K562 (cell line): ENCODE results near the gene LRP3. TPM values are rescaled to one million over a fixed set of nuclear protein-coding genes. Genes with fewer than 3 reads are reported as not detected.

Experiments
- ATAC-seq: fragments of 200-7000 bp; cut with Tn5 transposase; 3 replicates; pipeline ENCODE4 v1.9.1; 2020; ENCODE audit warnings: moderate library complexity
- BruUV-seq: library from RNA; stranded (reverse); fragments of 400-500 nt; replicated peaks from 2 replicates; lab custom pipeline; 2021; lab: Mats Ljungman, UMichigan
- CTCF ChIA-PET: fragments of 300-600 bp; formaldehyde crosslinking; extraction: SDS; loops from one replicate; lab custom pipeline; 2021; ENCODE audit warnings: low intra/inter-chr PET ratio; lab: Yijun Ruan, JAX
- POLR2A ChIA-PET: fragments of 300-600, 350-650 bp; sonication (Branson Sonifier 250); formaldehyde crosslinking; extraction: SDS; loops from one replicate; lab custom pipeline; 2021; ENCODE audit warnings: antibody characterized with exemption, inconsistent platforms; lab: Yijun Ruan, JAX
- DNase-seq, 4 experiments: peaks; one replicate each; pipeline versions ENCODE4 v3.0.0 to v3.0.0-alpha.2; 2011 to 2018; ENCODE audit warnings: low spot score in 3 of 4, mixed read lengths in 3 of 4; ENCODE audit errors: extremely low read depth in 1 of 4
- FAIRE-seq: peaks from 2 replicates; lab custom pipeline; 2011; peaks lifted over from hg19 to GRCh38; lab: Jason Lieb, UNC
- H2AFZ ChIP-seq: 2 replicates; pipeline ENCODE4 v1.6.0; 2011; ENCODE audit warnings: low read depth, low read length, control low read depth, inconsistent platforms
- H3K27ac ChIP-seq: fragments of 200-600 bp; 3 replicates; pipeline ENCODE4 v1.8.0; 2011; ENCODE audit warnings: low read depth, mild to moderate bottlenecking, control low read depth, inconsistent platforms, low read length, moderate library complexity, mixed read lengths; ENCODE audit errors: extremely low read depth
- H3K27me3 ChIP-seq, 2 experiments: fragments of 300-600 bp in 1 of 2; 2 replicates in 1 of 2; 3 replicates in 1 of 2; pipeline versions ENCODE4 v1.6.0 to v1.8.0; 2011; ENCODE audit warnings: inconsistent platforms in 2 of 2, low read length in 2 of 2, mild to moderate bottlenecking in 1 of 2, mixed read lengths in 1 of 2, moderate library complexity in 1 of 2; ENCODE audit not compliant: control insufficient read depth in 2 of 2, insufficient read depth in 2 of 2
- H3K36me3 ChIP-seq: fragments of 300-600 bp; 3 replicates; pipeline ENCODE4 v1.8.0; 2011; ENCODE audit warnings: mild to moderate bottlenecking, low read length, inconsistent platforms; ENCODE audit not compliant: control insufficient read depth, insufficient read depth
- H3K4me1 ChIP-seq, 2 experiments: fragments of 200-600 bp in 1 of 2; replicated peaks in 1 of 2; 2 replicates in 1 of 2; 3 replicates in 1 of 2; pipeline versions ENCODE4 v1.5.1 to v1.8.0; 2011; ENCODE audit warnings: inconsistent platforms in 2 of 2, low read length in 2 of 2, mild to moderate bottlenecking in 1 of 2, mixed read lengths in 1 of 2, moderate library complexity in 1 of 2; ENCODE audit not compliant: control insufficient read depth in 2 of 2, insufficient read depth in 2 of 2
- H3K4me2 ChIP-seq: 2 replicates; pipeline ENCODE4 v1.6.1; 2011; ENCODE audit warnings: low read length, control low read depth, inconsistent platforms, mixed read lengths; ENCODE audit not compliant: insufficient read depth
- H3K4me3 ChIP-seq: fragments of 200-600 bp; sonication (generic), shearing (Covaris generic); 2 replicates; pipeline ENCODE4 v1.5.1; 2016; ENCODE audit warnings: control low read depth, inconsistent platforms
- H3K79me2 ChIP-seq: fragments of 200-600 bp; 3 replicates; pipeline ENCODE4 v1.8.0; 2011; ENCODE audit warnings: low read length, inconsistent platforms; ENCODE audit not compliant: control insufficient read depth, insufficient read depth
- H3K9ac ChIP-seq, 2 experiments: 2 replicates each; pipeline versions ENCODE4 v1.6.0 to v1.6.1; 2011; ENCODE audit warnings: low read depth in 2 of 2, low read length in 2 of 2, control low read depth in 1 of 2, inconsistent platforms in 1 of 2, mild to moderate bottlenecking in 1 of 2, mixed read lengths in 1 of 2; ENCODE audit not compliant: insufficient read depth in 1 of 2
- H3K9me1 ChIP-seq: one replicate; pipeline ENCODE4 v1.6.0; 2011; ENCODE audit warnings: inconsistent platforms, mild to moderate bottlenecking, low read length, moderate library complexity; ENCODE audit not compliant: control insufficient read depth, insufficient read depth
- H3K9me3 ChIP-seq: replicated peaks from 2 replicates; pipeline ENCODE4 v1.5.1; 2011; ENCODE audit warnings: low read depth, low read length, inconsistent platforms; ENCODE audit not compliant: control insufficient read depth, insufficient read depth
- H4K20me1 ChIP-seq: replicated peaks from 2 replicates; pipeline ENCODE4 v1.6.1; 2011; ENCODE audit warnings: low read length, inconsistent platforms, mixed read lengths; ENCODE audit not compliant: control insufficient read depth, insufficient read depth
- BACH1 ChIP-seq: fragments of 200-800 bp; sonication (Bioruptor generic); IDR thresholded peaks from 2 replicates; pipeline ENCODE4 v1.6.1; 2016; ENCODE audit warnings: missing genetic modification characterization, missing compliant biosample characterization
- CHCHD3 ChIP-seq: fragments of 250-450 bp; sonication (Bioruptor Pico); IDR thresholded peaks from 2 replicates; pipeline ENCODE4 v2.1.2; 2022; ENCODE audit warnings: mild to moderate bottlenecking
- CHD2 ChIP-seq: IDR thresholded peaks from 2 replicates; pipeline ENCODE4 v1.6.1; 2011; ENCODE audit warnings: low read depth, low read length
- DIDO1 ChIP-seq: fragments of 450-650 bp; IDR thresholded peaks from 2 replicates; pipeline ENCODE4 v1.6.1; 2016; ENCODE audit warnings: low read depth, missing biosample characterization, missing genetic modification characterization
- L3MBTL2 ChIP-seq: fragments of 450-650 bp; IDR thresholded peaks from 2 replicates; pipeline ENCODE4 v1.6.1; 2016; ENCODE audit warnings: mild to moderate bottlenecking, moderate library complexity
- MLLT1 ChIP-seq, 2 experiments: fragments of 450-650 bp; IDR thresholded peaks; 2 replicates each; pipeline ENCODE4 v1.6.1; 2016
- PHF21A ChIP-seq: fragments of 450-650 bp; IDR thresholded peaks from 2 replicates; pipeline ENCODE4 v1.6.1; 2017; ENCODE audit warnings: low read depth, borderline replicate concordance
- SIX5 ChIP-seq, 2 experiments: IDR thresholded peaks; 2 replicates each; pipeline ENCODE4 v1.6.1; 2011; ENCODE audit warnings: low read length in 2 of 2, borderline replicate concordance in 1 of 2, low read depth in 1 of 2, mild to moderate bottlenecking in 1 of 2, moderate library complexity in 1 of 2; ENCODE audit not compliant: insufficient read depth in 1 of 2
- SMAD4 ChIP-seq: fragments of 250-450 bp; sonication (Bioruptor Pico); conservative IDR thresholded peaks from 2 replicates; pipeline ENCODE4 v1.8.0; 2021; ENCODE audit warnings: inconsistent platforms, mild to moderate bottlenecking, moderate library complexity
- STAT5B ChIP-seq: fragments of 250-450 bp; sonication (Bioruptor Pico); IDR thresholded peaks from 2 replicates; pipeline ENCODE4 v1.8.0; 2021; ENCODE audit warnings: mild to moderate bottlenecking, inconsistent platforms
- TRIM28 ChIP-seq: fragments of 450-650 bp; IDR thresholded peaks from 2 replicates; pipeline ENCODE4 v1.6.1; 2017
- ZNF274 ChIP-seq: IDR thresholded peaks from 2 replicates; pipeline ENCODE4 v1.6.1; 2011; ENCODE audit warnings: low read depth, mild to moderate bottlenecking, low read length, moderate library complexity, borderline replicate concordance
- ZNF785 ChIP-seq: fragments of 250-450 bp; sonication (Bioruptor Pico); IDR thresholded peaks from 2 replicates; pipeline ENCODE4 v1.4.0; 2020; ENCODE audit warnings: mild to moderate bottlenecking
- WGBS: fragments of 100-300 bp; shearing (Covaris generic); methylation state at CpG from one replicate; pipeline ENCODE4 v1.1.6; 2016; ENCODE audit warnings: low coverage, mixed read lengths; ENCODE audit not compliant: insufficient coverage; ENCODE audit errors: missing lambda C conversion rate; 5-methylcytosine and 5-hydroxymethylcytosine counted together
- in situ Hi-C: fragments of 300-500 bp; cut with MboI; formaldehyde crosslinking; loops from 4 replicates; pipeline ENCODE4 v1.15.0; 2018; ENCODE audit warnings: inconsistent platforms, mixed read lengths
- intact Hi-C: fragments of 100-400 bp; cut with micrococcal nuclease; formaldehyde crosslinking; loops from 2 replicates; pipeline ENCODE4 v1.14.2; 2022
- polyA plus RNA-seq, 8 experiments: library from polyadenylated mRNA; depleted of rRNA in 4 of 8; stranded (reverse) in 5 of 8; unstranded in 3 of 8; fragments of >200 nt; fragmentation: Nextera tagmentation in 2 of 8; fragmentation: Illumina TruSeq in 1 of 8; extraction: Ambion mirVana in 2 of 8; extraction: Trizol in 1 of 8; gene quantifications; 2 replicates each; pipeline versions ENCODE4 v1.2.1 to v1.2.3, GENCODE V29; 2011 to 2014; ENCODE audit warnings: inconsistent platforms in 1 of 8, missing spikeins in 1 of 8
- total RNA-seq, 7 experiments: library from RNA; depleted of rRNA in 6 of 7; stranded (reverse); fragments of >200 nt in 6 of 7; fragmentation: Illumina TruSeq in 2 of 7; extraction: Trizol in 2 of 7; gene quantifications; 2 replicates each; pipeline versions ENCODE4 v1.2.1 to v1.2.3, GENCODE V29; 2011 to 2021; ENCODE audit warnings: low replicate concordance in 1 of 7

Gene LRP3
- total and polyA plus RNA-seq, 9 of the 15 experiments (the other 6 are each of a cell fraction or from before 2014, with no cell fraction given) = 0.29 TPM; not detected in 8

- H3K9me1 ChIP-seq = no peaks in the 10 kb centered on the region
- no peak overlapping the region for H3K4me2 ChIP-seq
- TF ChIP-seq DIDO1 (tag) (no peak), L3MBTL2 (no peak), BACH1 (tag) (no peak), STAT5B (no peak), TRIM28 (no peak), SIX5 (IDR thresholded peaks at IDR 0.05; ENCODE audit: borderline replicate concordance in 1 of 2, insufficient read depth in 1 of 2, low read depth in 1 of 2, low read length in 2 of 2) (no peak), CHCHD3 (no peak), CHD2 (no peak), ZNF785 (CRISPR knock-in tag) (no peak), MLLT1 (IDR thresholded peaks at IDR 0.05) (no peak), ZNF274 (no peak), PHF21A (no peak), SMAD4 (CRISPR knock-in tag) (no peak)
- H3K79me2 ChIP-seq = no peaks in the 10 kb centered on the region
- no peak overlapping the region for H3K4me3 ChIP-seq
- BruUV-seq = no TSS peak
- no peak overlapping the region for H2AFZ ChIP-seq
- DNase-seq = no peak
- CTCF ChIA-PET = interaction anchor here (1.4 kb wide), 1 partner anchor 168 kb away, joined by 5 read pairs; no protein-coding TSS in a partner anchor
- H3K9ac ChIP-seq = no peak overlapping the region
- no peaks in the 10 kb centered on the region for H3K36me3 ChIP-seq
- POLR2A ChIA-PET = no interaction called here
- no peaks in the 10 kb centered on the region for H3K9me3 ChIP-seq
- peaks cover 10% of the 10 kb centered on the region for H4K20me1 ChIP-seq
- no peak for FAIRE-seq
- H3K4me1 ChIP-seq = peaks cover 0 to 26% of the 10 kb centered on the region in 2 experiments; a peak in 2 of 5 replicates
- no peak overlapping the region for H3K27ac ChIP-seq
- in situ Hi-C loops (loop anchor here (5.0 kb wide), 2 partner anchors 169 to 534 kb away; no protein-coding TSS in a partner anchor), intact Hi-C loops (loop anchor here (5.0 kb wide), 1 partner anchor 534 kb away; no protein-coding TSS in a partner anchor)
- H3K27me3 ChIP-seq = peaks cover 2 to 39% of the 10 kb centered on the region in 2 experiments; a peak in 3 of 5 replicates
- ATAC-seq = no peak
- WGBS = 4% methylated on average over 10 of the region's 10 CpGs
Observed at GRCh38 chr19:33238481-33239149, 44.5 kb downstream of the LRP3 start.
